ENCODE results near the gene BCAS3. TPM values are rescaled to one million over a fixed set of nuclear protein-coding genes. Genes with fewer than 3 reads are reported as not detected.

BCAS3 gene
- total and polyA plus RNA-seq, 5 experiments from 2014 or later = 25.7 to 41.4 (median 32.8) TPM

DNA sequence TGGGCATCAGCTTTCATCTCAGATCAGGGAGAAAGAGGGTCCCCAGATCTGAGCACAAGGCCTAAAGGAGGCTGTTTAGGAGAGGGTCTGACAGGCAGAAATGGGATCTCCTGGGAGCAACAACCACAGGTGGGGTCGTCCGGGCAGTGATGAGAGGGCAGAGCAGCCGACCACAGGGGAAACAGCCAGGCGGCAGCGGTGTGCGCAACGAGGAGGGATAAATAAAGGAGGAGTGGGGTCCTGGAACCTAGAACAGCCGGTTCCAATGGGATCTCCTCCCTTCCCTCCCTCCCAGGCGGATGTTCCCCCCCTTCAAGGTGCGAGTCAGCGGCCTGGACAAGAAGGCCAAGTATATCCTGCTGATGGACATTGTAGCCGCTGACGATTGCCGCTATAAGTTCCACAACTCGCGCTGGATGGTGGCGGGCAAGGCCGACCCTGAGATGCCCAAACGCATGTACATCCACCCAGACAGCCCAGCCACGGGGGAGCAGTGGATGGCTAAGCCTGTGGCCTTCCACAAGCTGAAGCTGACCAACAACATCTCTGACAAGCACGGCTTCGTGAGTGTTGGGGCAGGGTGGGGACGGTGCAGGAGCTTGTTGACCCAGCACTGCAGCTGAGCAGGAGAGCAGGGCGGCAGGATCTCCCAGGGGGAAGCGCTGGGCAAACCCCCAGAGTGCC is 723.9 kb downstream of the BCAS3 start:
- H3K27me3 Mint-ChIP-seq = peaks cover 31 to 64% (median 48%) of the 10 kb centered on the region in 5 donors
- DNase-seq (no peak), ATAC-seq (no peak)
- H3K4me1 Mint-ChIP-seq = peaks cover 21 to 50% (median 48%) of the 10 kb centered on the region in 4 donors
- H3K36me3 Mint-ChIP-seq = peaks cover 0 to 5% (median 0%) of the 10 kb centered on the region in 3 donors
- peaks cover 0 to 2% (median 0%) of the 10 kb centered on the region in 9 donors for H3K9me3 Mint-ChIP-seq
- POLR2A ChIA-PET = no interaction called here
- peak overlapping the region in 9 of 10 donors; percentile 2 to 83 (median 67) for H3K4me3 Mint-ChIP-seq
- H3K27ac Mint-ChIP-seq = peak overlapping the region in 1 of 10 donors; percentile 53

DNA sequence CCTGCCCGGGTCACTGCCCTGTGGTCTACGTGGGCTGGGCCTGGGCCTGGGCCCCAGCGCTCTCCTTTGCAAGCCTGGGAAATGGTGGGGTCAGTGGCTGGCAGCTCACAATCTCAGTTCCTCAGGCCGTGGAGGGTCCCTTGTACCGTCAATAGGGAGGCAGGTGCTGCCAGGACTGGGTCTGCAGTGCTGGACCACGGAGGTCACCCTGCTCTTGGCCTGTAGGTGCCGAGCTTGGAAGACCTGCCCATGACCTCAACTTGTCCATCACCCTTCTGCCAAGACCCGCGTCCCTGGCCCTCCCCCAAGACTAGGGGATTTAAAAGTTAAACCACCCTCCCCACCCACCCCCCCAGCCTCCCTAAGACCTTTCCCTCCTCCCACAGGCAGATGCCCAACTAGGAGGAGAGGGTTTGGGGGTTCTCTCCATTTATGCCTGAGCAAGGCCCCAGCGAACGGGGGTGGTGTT is 724.5 kb downstream of the BCAS3 start:
- POLR2A ChIA-PET = no interaction called here
- DNase-seq (no peak), ATAC-seq (no peak)
- Mint-ChIP-seq H3K27ac (peak overlapping the region in 1 of 10 donors; percentile 72), H3K27me3 (peaks cover 33 to 69% (median 54%) of the 10 kb centered on the region in 5 donors), H3K9me3 (peaks cover 0 to 2% (median 0%) of the 10 kb centered on the region in 9 donors), H3K4me3 (peak overlapping the region in 8 of 10 donors; percentile 31 to 84 (median 74)), H3K36me3 (peaks cover 0 to 5% (median 0%) of the 10 kb centered on the region in 3 donors), H3K4me1 (peaks cover 21 to 50% (median 48%) of the 10 kb centered on the region in 4 donors)

GRCh38 chr17:61402978-61403800 is 725.5 kb downstream of the BCAS3 start:
- Mint-ChIP-seq H3K27ac (peak overlapping the region in 2 of 10 donors; percentile 43 to 72), H3K9me3 (peaks cover 0 to 2% (median 0%) of the 10 kb centered on the region in 9 donors), H3K4me3 (peak overlapping the region; percentile 54 to 84 (median 74)), H3K4me1 (peaks cover 22 to 49% (median 45%) of the 10 kb centered on the region in 4 donors), H3K27me3 (peaks cover 38 to 72% (median 59%) of the 10 kb centered on the region in 5 donors), H3K36me3 (peaks cover 0 to 5% (median 0%) of the 10 kb centered on the region in 3 donors)
- POLR2A ChIA-PET = no interaction called here
- ATAC-seq (peak; percentile 49 to 51), DNase-seq (no peak)

DNA sequence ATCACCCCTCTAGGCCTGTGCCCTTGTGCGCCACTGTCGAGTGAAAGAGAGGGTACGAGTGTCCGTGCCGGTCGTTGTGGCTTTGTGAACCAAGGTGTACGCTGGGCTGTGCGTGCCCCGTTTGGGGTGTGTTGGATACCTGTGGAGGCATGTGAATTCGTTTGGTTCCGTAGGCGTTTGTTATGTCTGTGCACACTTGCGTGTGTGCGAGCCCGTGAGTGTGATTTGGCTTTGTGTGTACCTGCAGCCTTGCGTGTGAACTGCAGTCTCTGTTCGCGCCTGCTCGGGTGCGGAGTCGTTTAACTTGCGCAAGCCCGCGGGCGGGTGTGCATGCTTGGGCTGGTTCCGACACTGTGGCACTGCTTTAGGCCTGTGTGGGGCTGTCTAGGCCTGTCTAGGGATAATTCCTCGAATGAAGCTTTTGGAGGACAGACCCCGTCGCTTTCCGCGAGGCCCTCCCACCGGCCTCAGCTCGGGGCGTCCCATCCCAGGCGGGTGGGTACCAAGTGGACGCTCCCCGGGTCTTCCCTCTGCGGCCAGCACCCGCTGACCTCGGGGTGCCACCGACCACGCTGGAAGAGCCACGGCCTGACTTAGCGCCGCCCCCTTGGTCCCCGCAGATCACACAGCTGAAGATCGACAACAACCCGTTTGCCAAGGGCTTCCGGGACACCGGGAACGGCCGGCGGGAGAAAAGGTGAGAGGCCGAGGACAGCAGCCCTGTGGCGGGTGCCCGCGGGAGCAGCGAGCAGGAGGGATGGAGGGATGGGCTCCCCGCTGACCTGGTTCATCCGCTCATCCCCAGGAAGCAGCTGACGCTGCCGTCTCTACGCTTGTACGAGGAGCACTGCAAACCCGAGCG is 726.4 kb downstream of the BCAS3 start:
- Mint-ChIP-seq H3K27ac (no peak overlapping the region), H3K36me3 (peaks cover 0 to 3% (median 0%) of the 10 kb centered on the region in 3 donors), H3K9me3 (peaks cover 0 to 2% (median 0%) of the 10 kb centered on the region in 9 donors), H3K4me3 (peak overlapping the region; percentile 54 to 84 (median 74)), H3K27me3 (peaks cover 38 to 72% (median 60%) of the 10 kb centered on the region in 5 donors), H3K4me1 (peaks cover 23 to 50% (median 46%) of the 10 kb centered on the region in 4 donors)
- peak; percentile 26 to 30 for ATAC-seq
- peak in 1 of 10 donors; percentile 59 for DNase-seq
- POLR2A ChIA-PET = no interaction called here

GRCh38 chr17:61404663-61404912 is 726.9 kb downstream of the BCAS3 start:
- peak overlapping the region in 7 of 10 donors; percentile 20 to 84 (median 59) for H3K4me3 Mint-ChIP-seq
- peaks cover 0 to 3% (median 0%) of the 10 kb centered on the region in 3 donors for H3K36me3 Mint-ChIP-seq
- no peak for DNase-seq
- POLR2A ChIA-PET = no interaction called here
- H3K4me1 Mint-ChIP-seq = peaks cover 23 to 50% (median 46%) of the 10 kb centered on the region in 4 donors
- peaks cover 38 to 74% (median 60%) of the 10 kb centered on the region in 5 donors for H3K27me3 Mint-ChIP-seq
- H3K9me3 Mint-ChIP-seq = peaks cover 0 to 2% (median 0%) of the 10 kb centered on the region in 9 donors
- no peak overlapping the region for H3K27ac Mint-ChIP-seq
- no peak for ATAC-seq

DNA sequence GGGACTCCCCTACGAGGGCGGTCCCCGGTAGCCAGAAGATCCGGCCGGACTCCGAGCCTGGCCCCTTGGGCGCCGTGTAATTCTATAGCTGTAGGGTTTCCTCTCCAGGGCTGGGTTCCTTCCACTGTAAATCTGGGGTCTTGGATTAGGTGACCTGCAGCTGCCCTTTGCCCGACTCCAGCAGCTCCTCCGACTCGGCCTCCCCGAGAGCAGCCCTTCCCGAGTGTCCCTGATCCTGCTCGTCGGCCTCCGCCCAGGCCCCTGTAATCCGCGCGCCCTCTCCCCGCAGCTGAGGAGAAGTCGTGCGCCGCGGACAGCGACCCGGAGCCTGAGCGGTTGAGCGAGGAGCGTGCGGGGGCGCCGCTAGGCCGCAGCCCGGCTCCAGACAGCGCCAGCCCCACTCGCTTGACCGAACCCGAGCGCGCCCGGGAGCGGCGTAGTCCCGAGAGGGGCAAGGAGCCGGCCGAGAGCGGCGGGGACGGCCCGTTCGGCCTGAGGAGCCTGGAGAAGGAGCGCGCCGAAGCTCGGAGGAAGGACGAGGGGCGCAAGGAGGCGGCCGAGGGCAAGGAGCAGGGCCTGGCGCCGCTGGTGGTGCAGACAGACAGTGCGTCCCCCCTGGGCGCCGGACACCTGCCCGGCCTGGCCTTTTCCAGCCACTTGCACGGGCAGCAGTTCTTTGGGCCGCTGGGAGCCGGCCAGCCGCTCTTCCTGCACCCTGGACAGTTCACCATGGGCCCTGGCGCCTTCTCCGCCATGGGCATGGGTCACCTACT is 727.4 kb downstream of the BCAS3 start:
- ATAC-seq = no peak
- Mint-ChIP-seq H3K9me3 (peaks cover 0 to 2% (median 0%) of the 10 kb centered on the region in 9 donors), H3K27me3 (peaks cover 41 to 78% (median 63%) of the 10 kb centered on the region in 5 donors), H3K27ac (no peak overlapping the region), H3K36me3 (peaks cover 0 to 3% (median 0%) of the 10 kb centered on the region in 3 donors), H3K4me3 (peak overlapping the region in 5 of 10 donors; percentile 20 to 81 (median 59)), H3K4me1 (peaks cover 25 to 53% (median 49%) of the 10 kb centered on the region in 4 donors)
- peak in 1 of 10 donors; percentile 43 for DNase-seq
- POLR2A ChIA-PET = no interaction called here

DNA sequence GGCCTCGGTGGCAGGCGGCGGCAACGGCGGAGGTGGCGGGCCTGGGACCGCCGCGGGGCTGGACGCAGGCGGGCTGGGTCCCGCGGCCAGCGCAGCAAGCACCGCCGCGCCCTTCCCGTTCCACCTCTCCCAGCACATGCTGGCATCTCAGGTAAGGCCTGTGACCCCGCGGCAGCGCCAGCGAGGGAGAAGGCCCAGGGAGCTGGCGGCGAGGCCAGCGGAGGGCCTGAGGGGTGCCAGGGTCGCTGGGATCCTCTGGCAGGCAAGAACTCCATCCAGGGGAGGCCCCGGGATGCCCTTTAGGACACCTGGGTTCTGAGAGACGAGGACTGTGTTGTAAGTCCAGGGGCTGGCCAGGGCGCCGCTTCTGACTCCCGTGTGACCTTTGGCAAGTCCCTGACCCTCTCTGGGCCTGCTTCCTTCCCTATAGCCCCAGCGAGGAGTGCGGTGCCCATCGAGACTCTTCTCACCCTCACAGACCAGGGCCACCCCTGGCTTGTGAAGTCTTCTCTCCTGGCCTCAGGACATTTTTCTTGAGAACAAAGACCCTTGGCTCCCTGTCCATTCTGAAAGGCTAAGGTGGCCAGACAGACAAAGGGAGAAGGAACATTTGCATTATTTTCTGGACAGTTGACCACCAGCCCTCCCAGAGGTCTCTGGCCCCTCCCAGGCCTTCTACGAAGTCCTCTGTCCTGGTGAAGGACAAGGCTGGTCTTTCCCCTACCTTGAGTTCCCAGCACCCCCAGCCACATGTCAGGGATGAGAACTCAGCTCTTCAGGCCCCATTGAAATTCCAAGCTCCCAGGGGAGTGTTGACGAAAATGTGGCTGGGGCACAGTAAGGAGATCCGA is 728.3 kb downstream of the BCAS3 start:
- H3K27me3 Mint-ChIP-seq = peaks cover 41 to 81% (median 69%) of the 10 kb centered on the region in 5 donors
- H3K4me1 Mint-ChIP-seq = peaks cover 28 to 55% (median 51%) of the 10 kb centered on the region in 4 donors
- POLR2A ChIA-PET = no interaction called here
- H3K27ac Mint-ChIP-seq = peak overlapping the region in 1 of 10 donors; percentile 44
- H3K36me3 Mint-ChIP-seq = peaks cover 0 to 3% (median 0%) of the 10 kb centered on the region in 3 donors
- H3K9me3 Mint-ChIP-seq = peaks cover 0 to 2% (median 0%) of the 10 kb centered on the region in 9 donors
- peak overlapping the region in 4 of 10 donors; percentile 7 to 34 (median 17) for H3K4me3 Mint-ChIP-seq
- ATAC-seq (no peak), DNase-seq (peak in 1 of 10 donors; percentile 52)

- peak overlapping the region in 3 of 10 donors; percentile 7 to 34 (median 22) for H3K4me3 Mint-ChIP-seq
- H3K27me3 Mint-ChIP-seq = peaks cover 36 to 75% (median 64%) of the 10 kb centered on the region in 5 donors
- H3K9me3 Mint-ChIP-seq = no peaks in the 10 kb centered on the region
- DNase-seq (no peak), ATAC-seq (no peak)
- H3K27ac Mint-ChIP-seq = peak overlapping the region in 1 of 10 donors; percentile 44
- H3K36me3 Mint-ChIP-seq = peaks cover 0 to 3% (median 0%) of the 10 kb centered on the region in 3 donors
- POLR2A ChIA-PET = no interaction called here
- H3K4me1 Mint-ChIP-seq = peaks cover 26 to 49% (median 46%) of the 10 kb centered on the region in 4 donors
Measured at GRCh38 chr17:61406537-61406845, 728.8 kb downstream of the BCAS3 start.

- DNase-seq (peak in 2 of 10 donors; percentile 13 to 30), ATAC-seq (no peak)
- Mint-ChIP-seq H3K9me3 (no peaks in the 10 kb centered on the region), H3K36me3 (peaks cover 0 to 3% (median 0%) of the 10 kb centered on the region in 3 donors), H3K4me1 (peaks cover 26 to 46% (median 44%) of the 10 kb centered on the region in 4 donors), H3K4me3 (peak overlapping the region in 4 of 10 donors; percentile 18 to 79 (median 34)), H3K27ac (no peak overlapping the region), H3K27me3 (peaks cover 34 to 68% (median 60%) of the 10 kb centered on the region in 5 donors)
- POLR2A ChIA-PET = no interaction called here
Measured at GRCh38 chr17:61406971-61407911, 729.6 kb downstream of the BCAS3 start.

Data from naive thymus-derived CD8-positive, alpha-beta T cell (primary cell).